Neural cell (in vitro differentiated cells): ENCODE measurements around the gene WDR35.

Source experiments
- MXI1 ChIP-seq: fragments of 450-650 bp; conservative IDR thresholded peaks from 2 replicates; pipeline ENCODE4 v1.6.1; 2014; ENCODE audit warnings: antibody characterized with exemption, mild to moderate bottlenecking; ENCODE audit not compliant: poor library complexity, severe bottlenecking
- RAD21 ChIP-seq: fragments of 450-650 bp; conservative IDR thresholded peaks from 2 replicates; pipeline ENCODE4 v1.6.1; 2014; ENCODE audit warnings: antibody characterized with exemption, mild to moderate bottlenecking, moderate library complexity
- TF ChIP-seq, protein P1 (sequence below): fragments of 450-650 bp; IDR thresholded peaks from 2 replicates; pipeline ENCODE4 v1.5.1; 2014; ENCODE audit warnings: antibody characterized with exemption, mild to moderate bottlenecking, moderate library complexity; ENCODE audit not compliant: poor library complexity, severe bottlenecking

DNA sequence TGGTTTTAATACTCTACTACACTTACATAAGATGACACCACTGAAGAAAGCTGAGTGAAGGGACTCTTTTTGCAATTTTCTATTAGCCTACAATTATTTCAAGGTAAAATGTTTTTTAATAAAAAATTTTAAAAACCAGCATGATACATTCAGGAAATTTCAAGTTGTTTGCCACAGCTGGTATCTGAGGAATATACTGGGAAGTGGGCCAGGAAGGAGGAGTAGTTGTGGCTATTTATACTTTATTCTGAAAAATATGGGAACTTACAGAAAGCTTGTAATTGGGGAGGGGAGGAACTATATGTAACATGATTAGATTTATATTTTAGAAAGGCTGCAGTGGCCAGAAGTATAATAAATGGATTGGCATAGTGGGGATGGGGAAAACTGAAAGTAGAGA lies 40.8 kb downstream of the WDR35 start:
- TF ChIP-seq, protein P1, sequence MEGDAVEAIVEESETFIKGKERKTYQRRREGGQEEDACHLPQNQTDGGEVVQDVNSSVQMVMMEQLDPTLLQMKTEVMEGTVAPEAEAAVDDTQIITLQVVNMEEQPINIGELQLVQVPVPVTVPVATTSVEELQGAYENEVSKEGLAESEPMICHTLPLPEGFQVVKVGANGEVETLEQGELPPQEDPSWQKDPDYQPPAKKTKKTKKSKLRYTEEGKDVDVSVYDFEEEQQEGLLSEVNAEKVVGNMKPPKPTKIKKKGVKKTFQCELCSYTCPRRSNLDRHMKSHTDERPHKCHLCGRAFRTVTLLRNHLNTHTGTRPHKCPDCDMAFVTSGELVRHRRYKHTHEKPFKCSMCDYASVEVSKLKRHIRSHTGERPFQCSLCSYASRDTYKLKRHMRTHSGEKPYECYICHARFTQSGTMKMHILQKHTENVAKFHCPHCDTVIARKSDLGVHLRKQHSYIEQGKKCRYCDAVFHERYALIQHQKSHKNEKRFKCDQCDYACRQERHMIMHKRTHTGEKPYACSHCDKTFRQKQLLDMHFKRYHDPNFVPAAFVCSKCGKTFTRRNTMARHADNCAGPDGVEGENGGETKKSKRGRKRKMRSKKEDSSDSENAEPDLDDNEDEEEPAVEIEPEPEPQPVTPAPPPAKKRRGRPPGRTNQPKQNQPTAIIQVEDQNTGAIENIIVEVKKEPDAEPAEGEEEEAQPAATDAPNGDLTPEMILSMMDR = no peak
- TF ChIP-seq RAD21 (no peak), MXI1 (no peak)
